PC-9 (cell line): ENCODE results near the gene FRRS1. TPM values are rescaled to one million over a fixed set of nuclear protein-coding genes. Genes with fewer than 3 reads are reported as not detected.

Source experiments
- BruUV-seq: library from RNA; stranded (reverse); fragments of 400-500 nt; replicated peaks from 2 replicates; lab custom pipeline; 2021; lab: Mats Ljungman, UMichigan
- CTCF ChIA-PET: fragments of 300-600 bp; sonication (Branson Sonifier 250); formaldehyde crosslinking; loops from one replicate; lab custom pipeline; 2022; ENCODE audit warnings: antibody characterized with exemption; lab: Charles Lee
- POLR2A ChIA-PET: fragments of 300-600 bp; sonication (Branson Sonifier 250); formaldehyde crosslinking; loops from one replicate; lab custom pipeline; 2022; ENCODE audit warnings: antibody characterized with exemption; ENCODE audit not compliant: unreplicated experiment; lab: Charles Lee
- DNase-seq, 2 experiments: peaks; one replicate each; pipeline versions ENCODE4 v3.0.0 to v3.0.0-alpha.2; 2015 to 2022; ENCODE audit warnings: mixed read lengths in 1 of 2
- H2AFZ ChIP-seq: fragments of 200-600 bp; sonication (generic); 2 replicates; pipeline ENCODE4 v1.8.1; 2017; ENCODE audit warnings: antibody characterized with exemption
- H3F3A ChIP-seq: fragments of 200-600 bp; sonication (generic); 2 replicates; pipeline ENCODE4 v1.8.1; 2017; ENCODE audit warnings: antibody characterized with exemption, mild to moderate bottlenecking, low read depth; ENCODE audit not compliant: insufficient read depth
- H3K27ac ChIP-seq: fragments of 200-600 bp; sonication (generic); 2 replicates; pipeline ENCODE4 v1.6.1; 2016; ENCODE audit warnings: mixed run types
- H3K27me3 ChIP-seq: fragments of 200-600 bp; sonication (generic); 2 replicates; pipeline ENCODE4 v1.6.1; 2016; ENCODE audit warnings: low read depth, mixed run types; ENCODE audit not compliant: insufficient read depth
- H3K36me3 ChIP-seq: fragments of 200-600 bp; sonication (generic); 2 replicates; pipeline ENCODE4 v1.6.1; 2016; ENCODE audit warnings: low read depth, mixed run types
- H3K4me1 ChIP-seq: fragments of 200-600 bp; sonication (generic); replicated peaks from 2 replicates; pipeline ENCODE4 v1.6.1; 2016; ENCODE audit warnings: mixed run types; ENCODE audit not compliant: insufficient read depth
- H3K4me2 ChIP-seq: fragments of 200-600 bp; sonication (generic); 2 replicates; pipeline ENCODE4 v1.6.1; 2017; ENCODE audit warnings: mixed run types
- H3K4me3 ChIP-seq: fragments of 200-600 bp; sonication (generic); 2 replicates; pipeline ENCODE4 v1.6.1; 2016; ENCODE audit warnings: mixed run types
- H3K79me2 ChIP-seq: fragments of 200-600 bp; sonication (generic); 2 replicates; pipeline ENCODE4 v1.6.1; 2017; ENCODE audit warnings: low read depth, mixed run types
- H3K9me2 ChIP-seq: fragments of 200-600 bp; sonication (generic); 2 replicates; pipeline ENCODE4 v1.8.1; 2017; ENCODE audit warnings: mild to moderate bottlenecking; ENCODE audit not compliant: insufficient read depth
- H3K9me3 ChIP-seq: fragments of 200-600 bp; sonication (generic); 2 replicates; pipeline ENCODE4 v1.8.1; 2016; ENCODE audit warnings: low read depth; ENCODE audit not compliant: insufficient read depth
- H4K20me1 ChIP-seq: fragments of 200-600 bp; sonication (generic); 2 replicates; pipeline ENCODE4 v1.8.1; 2017; ENCODE audit not compliant: insufficient read depth
- EZH2 ChIP-seq: fragments of 200-600 bp; sonication (generic); IDR thresholded peaks from 2 replicates; pipeline ENCODE4 v1.8.0; 2017; ENCODE audit warnings: antibody characterized with exemption, low read depth
- intact Hi-C: fragments of 100-400 bp; cut with micrococcal nuclease; formaldehyde crosslinking; loops from one replicate; pipeline ENCODE4 v1.10.0; 2022; ENCODE audit not compliant: unreplicated experiment
- total RNA-seq: library from RNA; stranded (reverse); gene quantifications from 2 replicates; pipeline ENCODE4 v1.2.3, GENCODE V29; 2021
- TF ChIP-seq, protein P1 (sequence below): fragments of 200-600 bp; sonication (generic); conservative IDR thresholded peaks from 2 replicates; pipeline ENCODE4 v1.6.1; 2017; ENCODE audit warnings: mixed run types, antibody characterized with exemption, mild to moderate bottlenecking, moderate library complexity

The FRRS1 gene
- total RNA-seq, 1 experiment from 2014 or later, result 7.3 TPM

DNA sequence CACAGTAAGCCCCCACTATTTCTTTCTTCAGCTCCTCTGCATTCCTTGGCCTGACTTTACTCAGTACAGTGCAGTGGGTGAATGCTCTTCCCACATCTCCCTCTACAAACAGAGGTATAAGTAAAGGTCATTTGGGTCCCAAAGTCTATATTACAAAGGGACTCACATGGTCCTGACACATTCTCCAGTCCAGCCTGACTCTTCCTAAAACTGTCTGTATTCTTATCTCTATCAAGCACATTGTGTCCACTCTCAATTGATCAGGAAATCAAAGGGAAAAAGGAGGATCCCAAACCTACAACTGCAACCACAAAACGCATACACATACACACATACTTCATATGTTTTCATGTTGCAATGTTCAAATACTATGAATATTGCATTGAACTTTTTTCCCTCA, 49.4 kb downstream of the FRRS1 start:
- Histone ChIP-seq H4K20me1 (no peaks in the 10 kb centered on the region), H2AFZ (no peak overlapping the region), H3K9me2 (no peaks in the 10 kb centered on the region), H3K27me3 (no peaks in the 10 kb centered on the region), H3K9me3 (no peaks in the 10 kb centered on the region), H3K4me2 (no peak overlapping the region), H3K4me1 (no peaks in the 10 kb centered on the region), H3K79me2 (no peaks in the 10 kb centered on the region), H3K4me3 (no peak overlapping the region), H3K27ac (no peak overlapping the region), H3K36me3 (no peaks in the 10 kb centered on the region), H3F3A (no peaks in the 10 kb centered on the region)
- no peak for DNase-seq
- BruUV-seq, result no TSS peak
- TF ChIP-seq EZH2, result no peak
- TF ChIP-seq, protein P1, sequence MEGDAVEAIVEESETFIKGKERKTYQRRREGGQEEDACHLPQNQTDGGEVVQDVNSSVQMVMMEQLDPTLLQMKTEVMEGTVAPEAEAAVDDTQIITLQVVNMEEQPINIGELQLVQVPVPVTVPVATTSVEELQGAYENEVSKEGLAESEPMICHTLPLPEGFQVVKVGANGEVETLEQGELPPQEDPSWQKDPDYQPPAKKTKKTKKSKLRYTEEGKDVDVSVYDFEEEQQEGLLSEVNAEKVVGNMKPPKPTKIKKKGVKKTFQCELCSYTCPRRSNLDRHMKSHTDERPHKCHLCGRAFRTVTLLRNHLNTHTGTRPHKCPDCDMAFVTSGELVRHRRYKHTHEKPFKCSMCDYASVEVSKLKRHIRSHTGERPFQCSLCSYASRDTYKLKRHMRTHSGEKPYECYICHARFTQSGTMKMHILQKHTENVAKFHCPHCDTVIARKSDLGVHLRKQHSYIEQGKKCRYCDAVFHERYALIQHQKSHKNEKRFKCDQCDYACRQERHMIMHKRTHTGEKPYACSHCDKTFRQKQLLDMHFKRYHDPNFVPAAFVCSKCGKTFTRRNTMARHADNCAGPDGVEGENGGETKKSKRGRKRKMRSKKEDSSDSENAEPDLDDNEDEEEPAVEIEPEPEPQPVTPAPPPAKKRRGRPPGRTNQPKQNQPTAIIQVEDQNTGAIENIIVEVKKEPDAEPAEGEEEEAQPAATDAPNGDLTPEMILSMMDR, result no peak
- POLR2A ChIA-PET, result no interaction called here
- intact Hi-C loops, result no loop called here
- CTCF ChIA-PET, result no interaction called here

DNA sequence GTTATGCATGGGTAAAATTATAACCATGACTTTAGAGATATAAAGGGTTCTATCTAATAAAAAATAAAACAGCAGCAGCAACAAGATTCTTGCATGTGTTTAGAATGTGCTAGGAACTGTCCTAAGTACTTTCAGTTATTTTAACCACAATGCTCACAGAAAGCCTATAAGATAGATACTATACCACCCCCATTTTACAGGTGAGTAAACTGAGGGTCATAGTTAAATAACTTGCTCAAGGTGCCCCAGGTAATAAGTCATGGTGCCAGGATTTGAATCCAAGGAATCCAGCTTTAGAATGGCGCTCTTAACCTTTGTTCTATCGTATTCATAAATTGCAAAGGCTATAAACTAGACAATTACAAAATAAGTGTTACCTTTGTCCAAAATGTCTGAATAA, 53.4 kb downstream of the FRRS1 start:
- H3K4me1 ChIP-seq, result no peaks in the 10 kb centered on the region
- H3K9me2 ChIP-seq, result no peaks in the 10 kb centered on the region
- intact Hi-C loops, result no loop called here
- ChIA-PET POLR2A (no interaction called here), CTCF (no interaction called here)
- no peak overlapping the region for H3K27ac ChIP-seq
- no peaks in the 10 kb centered on the region for H3F3A ChIP-seq
- H3K79me2 ChIP-seq, result no peaks in the 10 kb centered on the region
- no peak overlapping the region for H3K4me2 ChIP-seq
- no peaks in the 10 kb centered on the region for H3K36me3 ChIP-seq
- no peak for DNase-seq
- H3K4me3 ChIP-seq, result no peak overlapping the region
- H4K20me1 ChIP-seq, result no peaks in the 10 kb centered on the region
- H2AFZ ChIP-seq, result no peak overlapping the region
- no TSS peak for BruUV-seq
- H3K27me3 ChIP-seq, result no peaks in the 10 kb centered on the region
- TF ChIP-seq EZH2, result no peak
- TF ChIP-seq, protein P1, result no peak
- no peaks in the 10 kb centered on the region for H3K9me3 ChIP-seq

DNA sequence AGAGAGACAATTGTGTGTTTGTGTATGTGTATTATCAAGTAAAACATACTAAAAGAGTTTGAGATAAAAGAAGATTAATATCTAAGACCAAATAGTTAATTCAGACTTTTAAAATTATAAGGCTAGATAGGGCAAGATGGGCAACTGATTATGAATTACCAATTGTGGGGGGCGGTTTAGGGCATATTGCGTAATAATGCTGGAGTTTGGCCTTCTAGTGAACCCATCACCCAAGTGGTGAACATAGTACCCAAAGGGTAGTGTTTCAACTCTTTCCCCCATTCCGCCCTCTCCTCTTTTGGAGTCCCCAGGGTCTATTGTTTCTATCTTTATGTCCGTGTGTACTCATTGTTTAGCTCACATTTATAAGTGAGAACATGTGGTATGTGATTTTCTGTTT, 55.4 kb downstream of the FRRS1 start:
- Histone ChIP-seq H3K9me3 (no peaks in the 10 kb centered on the region), H3K9me2 (no peaks in the 10 kb centered on the region), H4K20me1 (no peaks in the 10 kb centered on the region), H3K4me1 (no peaks in the 10 kb centered on the region), H3K4me3 (no peak overlapping the region), H2AFZ (no peak overlapping the region), H3K27me3 (no peaks in the 10 kb centered on the region), H3F3A (no peaks in the 10 kb centered on the region), H3K27ac (no peak overlapping the region), H3K4me2 (no peak overlapping the region), H3K79me2 (no peaks in the 10 kb centered on the region), H3K36me3 (no peaks in the 10 kb centered on the region)
- no peak for TF ChIP-seq EZH2
- TF ChIP-seq, protein P1, result no peak
- CTCF ChIA-PET, result no interaction called here
- POLR2A ChIA-PET, result no interaction called here
- intact Hi-C loops, result no loop called here
- DNase-seq, result no peak
- no TSS peak for BruUV-seq
